UCSD-AML1 (cell line): Measurements from ENCODE around the gene DPH6.
"Not testable (repeated sequence)": the region's sequence is repeated elsewhere in the genome, so short reads cannot be mapped to it uniquely, and the experiment has no call there.

Source experiments
- DNase-seq: peaks from one replicate; lab custom pipeline; 2025; ENCODE audit not compliant: unreplicated experiment; lab: John Stamatoyannopoulos, UW

DPH6 gene

DNA sequence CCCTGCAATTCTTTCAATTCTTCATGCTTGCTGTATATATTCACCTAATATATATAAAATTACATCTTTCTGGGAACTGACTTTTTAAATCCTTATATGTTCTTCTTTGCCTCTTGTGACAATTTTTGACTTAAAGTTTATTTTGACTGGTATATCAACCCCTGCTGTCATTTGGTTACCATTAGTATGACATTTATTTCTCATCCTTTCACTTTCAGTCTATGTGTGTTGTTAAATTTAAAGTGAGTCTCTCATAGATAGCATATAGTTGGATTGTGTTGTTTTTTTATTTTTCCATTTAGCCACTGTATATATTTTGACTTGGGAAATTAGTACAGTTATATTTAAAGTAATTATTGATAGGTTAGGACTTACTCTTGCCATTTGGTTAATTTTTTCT, 194.9 kb downstream of the DPH6 start:
- no peak for DNase-seq

DNA sequence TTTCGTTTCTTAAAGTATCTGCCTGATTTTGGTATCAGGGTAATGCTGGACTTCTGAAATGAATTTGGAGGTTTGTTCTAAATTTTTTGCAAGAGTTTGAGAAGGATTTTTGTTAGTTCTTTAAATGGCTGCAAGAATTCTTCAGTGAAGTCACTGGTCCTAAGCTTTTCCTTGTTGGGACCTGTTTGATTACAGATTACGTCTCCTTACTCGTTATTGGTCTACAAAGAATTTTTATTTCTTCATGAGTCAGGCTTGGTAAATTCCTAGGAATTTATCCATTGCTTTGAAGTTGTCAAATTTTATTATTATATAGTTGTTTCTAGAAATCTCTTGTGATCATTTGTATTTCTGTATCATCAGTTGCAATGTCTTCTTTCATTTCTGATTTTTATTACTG, 196.0 kb downstream of the DPH6 start:
- DNase-seq: no peak

DNA sequence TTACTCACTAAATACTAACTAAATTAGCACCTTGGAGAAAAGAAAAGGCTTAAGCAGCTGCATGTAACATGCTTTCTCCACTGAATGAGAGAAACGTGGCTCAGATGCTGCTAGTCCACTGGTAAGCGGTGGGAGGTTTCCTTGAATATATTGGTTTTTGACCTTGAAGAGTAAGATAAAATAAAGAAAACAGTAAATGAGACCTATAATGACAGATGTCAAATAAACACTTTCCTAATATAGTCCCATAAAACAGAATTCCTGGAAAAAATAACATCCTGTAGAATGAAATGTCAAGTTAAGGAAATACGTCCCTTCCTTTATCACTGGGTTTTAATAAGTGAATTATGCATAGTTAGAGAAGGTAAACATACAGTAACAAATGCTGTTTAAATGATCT, 215.0 kb downstream of the DPH6 start:
- no peak for DNase-seq

GRCh38 chr15:35330048-35330695, 215.8 kb downstream of the DPH6 start:
- no peak for DNase-seq

- no peak for DNase-seq
Observed at GRCh38 chr15:35329521-35329961, 216.4 kb downstream of the DPH6 start.

DNA sequence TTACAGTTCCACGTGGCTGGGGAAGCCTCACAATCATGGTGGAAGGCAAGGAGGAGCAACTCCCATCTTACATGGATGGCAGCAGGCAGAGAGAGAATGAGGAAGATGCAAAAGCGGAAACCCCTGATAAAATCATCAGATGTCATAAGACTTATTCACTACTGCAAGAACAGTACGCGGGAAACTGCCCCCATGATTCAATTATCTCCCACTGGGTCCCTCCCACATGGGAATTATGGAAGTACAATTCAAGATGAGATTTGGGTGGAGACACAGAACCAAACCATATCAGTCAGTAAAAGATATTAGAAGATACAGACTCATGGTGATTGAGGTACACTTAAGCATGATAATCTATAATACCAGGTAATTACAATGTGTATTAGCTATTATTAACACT, 217.1 kb downstream of the DPH6 start:
- not testable (repeated sequence) for DNase-seq

DNA sequence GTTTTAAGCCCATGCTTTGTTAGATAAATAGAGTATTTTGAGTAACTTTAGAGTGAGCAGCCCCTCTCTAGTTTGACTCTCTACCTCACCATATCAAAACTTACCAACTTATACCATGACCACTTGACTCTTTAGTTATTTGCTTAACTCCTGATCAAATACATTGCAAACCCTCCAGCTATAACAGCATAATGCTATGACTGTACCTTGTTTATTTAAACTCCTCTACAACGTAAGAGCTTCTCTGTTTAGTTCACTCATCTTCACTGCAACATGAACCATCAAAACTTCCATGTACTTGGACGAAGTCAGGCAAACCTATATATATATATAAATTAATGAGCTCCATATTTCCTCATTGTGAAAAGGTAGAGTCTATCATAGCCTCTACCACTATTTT, 218.2 kb downstream of the DPH6 start:
- no peak for DNase-seq

DNA sequence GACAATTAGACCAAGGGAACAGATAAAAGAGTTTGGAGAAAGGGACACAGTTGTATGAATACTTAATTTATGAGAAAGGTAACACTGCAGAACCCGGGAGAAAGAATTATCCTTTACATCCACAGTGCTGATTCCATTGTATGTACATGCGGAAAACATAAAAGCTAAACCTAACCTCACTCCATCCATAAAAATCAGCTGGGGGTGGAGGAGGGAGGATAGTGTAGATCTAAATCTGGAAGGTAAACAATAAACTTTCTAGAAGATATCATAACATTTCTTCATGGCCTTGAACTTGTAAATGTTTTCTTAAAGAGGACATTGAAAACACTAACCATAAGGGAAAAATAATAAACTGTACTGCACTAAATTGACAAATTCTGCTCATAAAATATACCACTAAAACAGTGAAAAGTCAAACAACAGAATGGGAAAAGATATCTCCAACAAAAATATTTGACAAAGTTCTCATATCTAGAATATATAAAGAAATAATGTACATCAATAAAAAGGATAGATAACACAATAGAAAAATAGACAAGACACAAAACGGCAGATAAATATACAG, 220.5 kb downstream of the DPH6 start:
- DNase-seq: no peak

DNA sequence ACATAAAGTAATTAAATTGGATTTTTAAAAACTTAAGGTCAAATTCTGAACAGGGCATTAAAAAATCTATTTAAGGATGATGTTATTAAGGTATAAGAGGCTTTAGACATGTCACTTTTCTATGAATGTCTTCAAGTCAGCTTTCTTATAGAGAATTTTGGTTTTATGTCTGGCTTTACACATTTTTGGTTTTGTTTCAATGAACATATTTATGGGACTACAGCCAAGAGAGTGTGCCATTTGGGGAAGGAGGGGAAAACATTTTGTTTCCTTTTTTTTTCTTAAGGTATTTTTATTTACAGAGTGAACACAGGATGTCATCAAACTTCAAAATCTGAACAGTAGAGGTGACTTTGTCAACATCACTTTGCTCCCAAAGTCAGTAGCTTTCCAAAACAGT, 222.8 kb downstream of the DPH6 start:
- DNase-seq: no peak

GRCh38 chr15:35321926-35322325, 224.0 kb downstream of the DPH6 start:
- DNase-seq: no peak

- no peak for DNase-seq
Observed at GRCh38 chr15:35320911-35321310, 225.1 kb downstream of the DPH6 start.
